NCI-H748 (cell line): ENCODE measurements around the gene HES2.
"Not testable (repeated sequence)": the region's sequence is repeated elsewhere in the genome, so short reads cannot be mapped to it uniquely, and the experiment has no call there.

Experiments used
- DNase-seq: peaks from one replicate; lab custom pipeline; 2025; ENCODE audit not compliant: unreplicated experiment; lab: John Stamatoyannopoulos, UW

The HES2 gene

GRCh38 chr1:6419397-6419803 is 319 bp downstream of the HES2 start:
- DNase-seq, result peak; percentile 60

DNA sequence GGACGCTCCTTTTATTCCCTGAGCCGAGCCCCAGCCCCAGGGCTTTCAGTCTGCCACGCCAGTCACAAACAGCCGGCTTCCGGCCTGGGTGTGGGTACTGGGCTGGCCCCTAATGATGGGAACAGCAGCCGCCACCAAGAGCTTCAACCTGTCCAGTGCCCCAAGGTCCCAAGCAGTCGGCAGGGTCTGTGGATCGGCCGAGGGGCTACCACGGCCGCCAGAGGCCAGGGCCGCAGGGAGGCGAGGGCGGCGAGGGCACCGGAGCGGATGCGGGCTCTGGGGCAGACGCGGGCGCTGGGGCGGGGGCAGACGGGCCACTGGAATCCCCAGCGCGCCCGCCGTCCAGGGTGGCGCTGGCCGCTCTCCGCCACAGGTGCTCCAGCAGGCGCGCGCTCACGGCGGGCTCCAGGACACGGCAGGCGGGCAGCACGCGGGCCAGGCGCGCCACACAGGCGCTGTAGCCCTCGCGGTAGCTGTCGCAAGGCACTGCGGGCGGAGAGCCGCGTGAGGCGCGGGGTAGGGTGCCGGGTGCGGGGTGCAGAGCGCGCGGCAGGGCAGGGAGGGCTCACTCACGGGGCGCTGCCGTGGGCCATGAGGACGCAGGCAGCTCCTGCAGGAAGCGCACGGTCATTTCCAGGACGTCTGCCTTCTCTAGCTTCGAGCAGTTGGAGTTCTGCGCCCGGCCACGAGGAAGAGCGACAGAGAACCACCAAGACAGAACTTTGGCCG is 887 bp downstream of the HES2 start:
- no peak for DNase-seq

DNA sequence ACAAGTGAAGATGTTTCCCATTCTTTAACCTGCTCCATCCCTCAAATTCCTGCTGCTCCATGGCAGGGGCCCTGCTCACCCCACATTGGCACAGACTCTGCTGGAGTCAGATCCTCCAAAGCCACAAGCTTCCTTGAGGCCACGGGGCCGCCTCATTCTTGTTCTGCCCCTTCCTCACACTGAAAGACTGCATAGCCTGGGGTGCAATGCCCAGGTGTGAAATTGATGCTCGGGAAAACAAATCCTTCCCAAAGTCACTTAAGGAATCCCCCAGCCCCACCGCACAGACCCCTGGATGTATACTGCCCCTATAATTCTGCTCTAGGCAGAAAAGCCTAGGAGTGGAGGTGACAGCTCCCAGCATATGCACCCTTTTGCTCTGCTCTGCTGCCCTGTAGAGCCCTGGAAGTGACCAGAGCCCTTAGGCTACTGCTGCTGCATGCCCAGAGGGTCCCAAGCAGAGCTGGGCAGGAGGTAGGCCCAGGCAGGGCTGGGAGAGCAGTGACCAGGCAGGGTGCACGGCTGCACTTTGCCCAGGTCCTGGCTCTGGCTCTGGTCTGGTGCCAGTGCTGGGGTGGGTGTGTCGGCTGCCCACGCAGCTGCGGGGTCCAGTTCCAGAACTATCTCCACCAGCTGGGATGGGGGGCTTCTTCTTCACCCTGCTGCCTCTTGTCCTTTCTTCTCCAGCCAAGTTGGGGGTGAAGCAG is 1.6 kb downstream of the HES2 start:
- DNase-seq, result no peak

DNA sequence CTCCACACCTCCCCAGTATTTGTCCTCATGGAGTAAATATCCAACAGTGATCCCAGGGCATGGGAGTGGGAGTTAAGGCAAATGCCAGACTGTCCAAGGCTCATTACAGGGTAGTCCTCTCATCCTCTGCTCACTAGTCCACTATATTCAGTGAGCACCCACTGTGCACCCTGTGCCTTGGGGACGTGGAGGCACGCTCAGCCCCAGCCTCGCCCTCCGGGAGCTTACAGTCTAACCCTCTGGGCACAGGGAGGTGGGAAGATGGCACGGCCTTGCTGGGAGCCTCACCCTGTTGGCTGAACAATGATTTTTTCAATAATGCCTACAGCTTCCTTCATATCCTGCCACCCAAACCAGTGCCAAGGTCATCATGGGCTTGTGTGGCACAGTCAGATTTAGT is 2.8 kb downstream of the HES2 start:
- no peak for DNase-seq

- DNase-seq, result no peak
Measured at GRCh38 chr1:6416295-6416656, 3.4 kb downstream of the HES2 start.

DNA sequence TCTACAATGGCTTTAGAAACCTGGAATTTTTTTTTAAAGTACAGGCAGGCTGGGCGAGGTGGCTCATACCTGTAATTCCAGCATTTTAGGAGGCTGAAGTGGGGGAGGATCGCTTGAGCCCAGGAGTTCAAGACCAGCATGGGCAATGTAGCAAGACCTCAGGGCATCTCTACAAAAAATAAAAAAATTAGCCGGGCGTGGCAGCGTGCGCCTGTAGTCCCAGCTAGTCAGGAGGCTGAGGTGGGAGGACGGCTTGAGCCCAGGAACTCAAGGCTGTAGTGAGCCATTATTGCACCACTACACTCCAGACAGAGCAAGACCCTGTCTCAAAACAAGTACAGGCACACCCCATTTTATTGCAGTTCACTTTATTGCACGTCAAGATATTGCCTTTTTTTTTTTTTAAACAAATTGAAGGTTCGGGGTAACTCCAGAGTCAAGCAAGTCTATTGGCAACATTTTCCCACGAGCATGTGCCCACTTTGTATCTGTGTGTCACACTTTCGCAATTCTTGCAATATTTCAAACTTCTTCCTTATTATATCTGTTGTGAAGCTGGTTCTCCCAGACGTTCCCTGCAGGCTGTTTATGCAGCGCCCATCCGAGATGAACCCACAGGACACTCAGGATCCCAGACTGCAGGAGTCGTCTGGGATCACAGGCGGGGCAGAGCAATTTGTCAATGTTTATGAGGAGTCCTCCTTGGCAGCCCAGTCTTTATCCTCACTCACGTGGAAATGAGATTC is 4.7 kb downstream of the HES2 start:
- DNase-seq, result no peak

DNA sequence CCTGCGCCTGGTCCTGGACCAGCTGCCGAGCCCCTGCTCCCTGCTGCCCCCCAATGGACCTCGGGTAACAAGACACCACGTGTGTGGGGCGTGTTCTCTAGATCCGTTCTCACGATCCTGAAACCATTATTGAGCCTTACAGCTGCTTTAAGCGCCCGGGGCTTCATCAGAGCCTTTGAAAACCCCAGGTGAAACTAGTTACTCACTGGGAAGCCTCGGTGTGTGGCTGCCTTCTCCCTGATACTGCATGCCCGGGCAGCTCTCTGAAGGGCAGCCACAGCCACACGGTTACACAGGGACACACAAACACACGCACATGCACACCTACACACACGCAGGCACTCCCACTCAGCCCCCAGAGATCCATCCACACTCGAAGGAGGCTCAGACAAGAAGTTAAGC is 5.3 kb downstream of the HES2 start:
- peak; percentile 52 for DNase-seq

GRCh38 chr1:6412896-6413295 is 6.8 kb downstream of the HES2 start:
- DNase-seq, result peak; percentile 68

GRCh38 chr1:6410248-6410893 is 9.3 kb downstream of the HES2 start:
- no peak for DNase-seq

GRCh38 chr1:6409733-6410132 is 10.0 kb downstream of the HES2 start:
- no peak for DNase-seq

- DNase-seq, result no peak
Measured at GRCh38 chr1:6409053-6409452, 10.7 kb downstream of the HES2 start.

DNA sequence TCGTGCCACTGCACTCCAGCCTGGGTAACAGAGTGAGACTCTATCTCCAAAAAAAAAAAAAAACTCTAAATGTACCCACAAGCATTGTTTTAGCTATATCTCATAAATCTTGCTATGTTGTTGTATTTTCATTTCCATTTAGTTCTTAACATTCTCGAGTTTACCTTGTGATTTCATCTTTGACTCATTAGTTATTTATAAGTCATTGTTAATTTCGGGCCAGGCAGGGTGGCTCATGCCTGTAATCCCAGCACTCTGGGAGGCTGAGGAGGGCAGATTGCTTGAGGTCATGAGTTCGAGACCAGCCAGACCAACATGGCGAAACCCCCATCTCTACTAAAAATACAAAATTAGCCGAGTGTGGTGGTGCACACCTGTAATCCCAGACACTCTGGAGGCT is 11.7 kb downstream of the HES2 start:
- no peak for DNase-seq

GRCh38 chr1:6401673-6402072 is 18.0 kb downstream of the HES2 start:
- DNase-seq, result no peak

GRCh38 chr1:6399294-6399693 is 20.4 kb downstream of the HES2 start:
- DNase-seq, result no peak

GRCh38 chr1:6397844-6398441 is 21.8 kb downstream of the HES2 start:
- DNase-seq, result no peak

GRCh38 chr1:6396998-6397397 is 22.7 kb downstream of the HES2 start:
- DNase-seq, result no peak

DNA sequence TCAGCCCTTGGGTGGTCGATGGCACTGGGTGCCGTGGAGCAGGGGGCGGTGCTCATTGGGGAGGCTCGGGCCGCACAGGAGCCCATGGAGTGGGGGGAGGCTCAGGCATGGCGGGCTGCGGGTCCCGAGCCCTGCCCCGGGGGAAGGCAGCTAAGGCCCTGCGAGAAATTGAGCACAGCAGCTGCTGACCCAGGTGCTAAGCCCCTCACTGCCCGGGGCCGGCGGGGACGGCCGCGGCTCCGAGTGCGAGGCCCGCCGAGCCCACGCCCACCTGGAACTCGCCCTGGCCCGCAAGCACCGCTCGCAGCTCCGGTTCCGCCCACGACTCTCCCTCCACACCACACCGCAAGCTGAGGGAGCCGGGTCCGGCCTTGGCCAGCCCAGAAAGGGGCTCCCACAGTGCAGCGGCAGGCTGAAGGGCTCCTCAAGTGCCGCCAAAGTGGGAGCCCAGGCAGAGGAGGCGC is 23.9 kb downstream of the HES2 start:
- not testable (repeated sequence) for DNase-seq

- DNase-seq, result not testable (repeated sequence)
Measured at GRCh38 chr1:6395130-6395529, 24.6 kb downstream of the HES2 start.

- DNase-seq, result peak; percentile 88
Measured at GRCh38 chr1:6393400-6394187, 26.1 kb downstream of the HES2 start, which contains the start of gene ACOT7. Gene ACOT7 (minus strand): TSS chr1:6393767. CDS start chr1:6393399, 368 bp downstream.

DNA sequence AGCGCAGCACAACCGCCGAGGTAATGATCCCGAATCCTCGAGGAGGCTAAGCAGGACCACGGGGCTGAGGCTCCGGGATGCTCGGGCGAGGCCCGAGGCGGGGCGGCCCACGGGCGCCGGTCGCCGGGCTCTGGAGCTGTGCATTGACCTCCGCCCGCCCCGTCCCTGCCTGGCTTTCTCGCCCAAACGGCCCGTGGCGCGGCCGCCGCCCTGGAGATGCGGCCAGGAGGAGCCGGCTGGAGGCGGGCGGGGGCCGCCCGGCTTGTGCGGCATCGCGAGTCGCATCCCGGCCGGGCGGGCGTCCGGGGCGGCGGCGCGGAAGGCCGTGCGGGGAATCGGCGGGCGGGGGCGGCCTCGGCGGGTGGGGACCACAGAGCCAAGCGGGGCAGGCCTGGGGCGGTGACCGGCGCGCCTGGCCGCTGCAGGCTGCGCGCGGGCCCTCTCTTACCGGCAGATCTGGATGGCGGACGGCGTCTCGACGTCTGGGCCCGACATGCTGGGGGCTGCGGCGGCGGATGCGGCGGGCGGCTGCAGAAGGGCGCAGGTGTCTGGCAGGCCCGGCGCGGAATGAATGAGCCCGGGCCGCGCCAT is 26.8 kb downstream of the HES2 start:
- peak; percentile 28 for DNase-seq
